ENCODE measurements around the gene MYH6. TPM values are rescaled to one million over a fixed set of nuclear protein-coding genes. Genes with fewer than 3 reads are reported as not detected.
A peak's percentile ranks its signal among the peaks of the same experiment; 100 is the strongest.

MYH6 gene
- total and polyA plus RNA-seq, 8 donors = 0.03 to 1.5 (median 0.05) TPM; not detected in 3

- Histone ChIP-seq H3K9me3 (no peaks in the 10 kb centered on the region), H3K4me1 (no peaks in the 10 kb centered on the region), H3K27ac (peak overlapping the region; percentile 69 to 92), H3K36me3 (no peaks in the 10 kb centered on the region), H3K4me3 (peak overlapping the region; percentile 43 to 48), H3K27me3 (peaks cover 5 to 57% of the 10 kb centered on the region in 2 donors)
- TF ChIP-seq, protein P1, sequence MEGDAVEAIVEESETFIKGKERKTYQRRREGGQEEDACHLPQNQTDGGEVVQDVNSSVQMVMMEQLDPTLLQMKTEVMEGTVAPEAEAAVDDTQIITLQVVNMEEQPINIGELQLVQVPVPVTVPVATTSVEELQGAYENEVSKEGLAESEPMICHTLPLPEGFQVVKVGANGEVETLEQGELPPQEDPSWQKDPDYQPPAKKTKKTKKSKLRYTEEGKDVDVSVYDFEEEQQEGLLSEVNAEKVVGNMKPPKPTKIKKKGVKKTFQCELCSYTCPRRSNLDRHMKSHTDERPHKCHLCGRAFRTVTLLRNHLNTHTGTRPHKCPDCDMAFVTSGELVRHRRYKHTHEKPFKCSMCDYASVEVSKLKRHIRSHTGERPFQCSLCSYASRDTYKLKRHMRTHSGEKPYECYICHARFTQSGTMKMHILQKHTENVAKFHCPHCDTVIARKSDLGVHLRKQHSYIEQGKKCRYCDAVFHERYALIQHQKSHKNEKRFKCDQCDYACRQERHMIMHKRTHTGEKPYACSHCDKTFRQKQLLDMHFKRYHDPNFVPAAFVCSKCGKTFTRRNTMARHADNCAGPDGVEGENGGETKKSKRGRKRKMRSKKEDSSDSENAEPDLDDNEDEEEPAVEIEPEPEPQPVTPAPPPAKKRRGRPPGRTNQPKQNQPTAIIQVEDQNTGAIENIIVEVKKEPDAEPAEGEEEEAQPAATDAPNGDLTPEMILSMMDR (IDR thresholded peaks at IDR 0.05) = no peak
- ATAC-seq = no peak
- DNase-seq = peak in 2 of 4 donors; percentile 22 to 45
- intact Hi-C loops (cut with DNase I) = no loop called here
These were observed 43.7 kb downstream of the MYH6 start for GRCh38 chr14:23364164-23365035.

- Histone ChIP-seq H3K27ac (no peak overlapping the region), H3K4me1 (no peaks in the 10 kb centered on the region), H3K9me3 (no peaks in the 10 kb centered on the region), H3K27me3 (peaks cover 5 to 50% of the 10 kb centered on the region in 2 donors), H3K36me3 (peaks cover 0 to 3% of the 10 kb centered on the region in 2 donors), H3K4me3 (no peak overlapping the region)
- intact Hi-C loops (cut with DNase I) = no loop called here
- no peak for DNase-seq
- TF ChIP-seq, protein P1 (IDR thresholded peaks at IDR 0.05) = no peak
- no peak for ATAC-seq
These were observed 45.9 kb downstream of the MYH6 start for GRCh38 chr14:23362200-23362599.

DNA sequence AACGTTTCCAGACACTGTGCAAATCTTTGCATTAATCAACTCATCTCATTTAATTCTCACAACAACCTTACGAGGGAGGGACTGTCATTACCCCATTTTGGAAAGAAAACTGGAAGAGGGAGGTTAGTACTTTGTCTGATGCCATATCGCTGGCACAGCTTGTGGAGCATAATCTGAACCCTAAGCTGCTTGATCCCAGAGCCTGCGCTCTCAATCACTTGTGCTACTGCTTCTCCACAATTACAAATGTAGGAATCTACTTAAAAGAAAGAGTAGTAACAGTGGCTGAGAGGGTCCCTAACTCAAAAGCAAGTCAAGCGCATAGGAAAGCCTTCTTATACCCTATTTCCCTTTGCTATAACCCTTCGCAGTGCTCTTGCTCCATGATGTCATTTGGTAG, 46.3 kb downstream of the MYH6 start:
- TF ChIP-seq, protein P1 (IDR thresholded peaks at IDR 0.05) = no peak
- Histone ChIP-seq H3K27ac (no peak overlapping the region), H3K4me1 (no peaks in the 10 kb centered on the region), H3K4me3 (no peak overlapping the region), H3K27me3 (peaks cover 5 to 46% of the 10 kb centered on the region in 2 donors), H3K9me3 (no peaks in the 10 kb centered on the region), H3K36me3 (peaks cover 0 to 6% of the 10 kb centered on the region in 2 donors)
- DNase-seq (no peak), ATAC-seq (no peak)
- intact Hi-C loops (cut with DNase I) = no loop called here

DNA sequence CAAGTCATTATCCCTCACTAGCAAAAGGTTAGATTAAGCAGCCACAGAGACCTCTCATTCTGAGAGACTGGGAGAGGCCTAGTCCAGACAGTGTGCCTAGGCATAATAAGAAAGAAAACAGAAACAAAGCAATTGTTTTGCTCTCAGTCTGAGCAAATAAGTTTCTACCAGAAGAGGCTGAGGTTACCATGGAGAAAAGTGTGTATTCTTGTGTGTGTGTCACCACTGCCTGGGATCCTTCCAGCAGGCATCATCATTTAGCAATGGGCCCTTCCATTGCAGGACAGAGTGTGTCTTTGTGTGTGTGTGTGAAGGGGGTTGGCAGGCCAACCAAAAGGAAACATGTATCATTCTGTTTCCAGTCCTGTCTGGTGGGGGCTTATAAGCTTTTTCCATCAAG, 46.8 kb downstream of the MYH6 start:
- Histone ChIP-seq H3K4me3 (no peak overlapping the region), H3K4me1 (no peaks in the 10 kb centered on the region), H3K27ac (no peak overlapping the region), H3K36me3 (peaks cover 0 to 6% of the 10 kb centered on the region in 2 donors), H3K9me3 (no peaks in the 10 kb centered on the region), H3K27me3 (peaks cover 5 to 42% of the 10 kb centered on the region in 2 donors)
- TF ChIP-seq, protein P1 (IDR thresholded peaks at IDR 0.05) = no peak
- ATAC-seq (no peak), DNase-seq (peak in 1 of 4 donors; percentile 20)
- intact Hi-C loops (cut with DNase I) = no loop called here

- no peaks in the 10 kb centered on the region for H3K4me1 ChIP-seq
- ATAC-seq (no peak), DNase-seq (peak in 1 of 4 donors; percentile 75)
- H3K9me3 ChIP-seq = no peaks in the 10 kb centered on the region
- intact Hi-C loops (cut with DNase I) = no loop called here
- no peak overlapping the region for H3K27ac ChIP-seq
- TF ChIP-seq, protein P1 (IDR thresholded peaks at IDR 0.05) = no peak
- peaks cover 0 to 6% of the 10 kb centered on the region in 2 donors for H3K36me3 ChIP-seq
- no peak overlapping the region for H3K4me3 ChIP-seq
- H3K27me3 ChIP-seq = peaks cover 5 to 33% of the 10 kb centered on the region in 2 donors
These were observed 47.6 kb downstream of the MYH6 start for GRCh38 chr14:23360496-23360895.
